GM12878 (cell line): ENCODE results near the gene FAM187B. TPM values are rescaled to one million over a fixed set of nuclear protein-coding genes. Genes with fewer than 3 reads are reported as not detected.
A peak's percentile ranks its signal among the peaks of the same experiment; 100 is the strongest.

ENCODE experiments used
- CEBPB ChIP-seq, 2 experiments: fragments of 150-350 bp in 1 of 2; IDR thresholded peaks; 2 replicates each; pipeline ENCODE4 v1.6.1; 2012 to 2014; ENCODE audit warnings: low read depth in 2 of 2, low read length in 2 of 2, borderline replicate concordance in 1 of 2, inconsistent platforms in 1 of 2
- CHD4 ChIP-seq: fragments of 200-600 bp; sonication (generic); IDR thresholded peaks from 2 replicates; pipeline ENCODE4 v1.6.1; 2016; ENCODE audit warnings: mild to moderate bottlenecking
- HDAC6 ChIP-seq: fragments of 200-600 bp; sonication (generic); IDR thresholded peaks from one replicate; pipeline ENCODE4 v1.8.0; 2017; ENCODE audit warnings: antibody characterized with exemption; ENCODE audit not compliant: unreplicated experiment
- HDGF ChIP-seq: fragments of 450-650 bp; IDR thresholded peaks from 2 replicates; pipeline ENCODE4 v1.6.1; 2016; ENCODE audit warnings: antibody characterized with exemption
- JUNB ChIP-seq: IDR thresholded peaks from 2 replicates; pipeline ENCODE4 v1.6.1; 2016; ENCODE audit warnings: antibody characterized with exemption, mild to moderate bottlenecking
- KAT2A ChIP-seq: conservative IDR thresholded peaks from 2 replicates; pipeline ENCODE4 v1.6.1; 2011; ENCODE audit warnings: low read depth, low read length; ENCODE audit not compliant: control insufficient read depth
- MYB ChIP-seq: fragments of 150-350 bp; IDR thresholded peaks from 2 replicates; pipeline ENCODE4 v1.6.1; 2014; ENCODE audit warnings: mild to moderate bottlenecking, low read depth, low read length, borderline replicate concordance
- NFYA ChIP-seq: IDR thresholded peaks from 2 replicates; pipeline ENCODE4 v1.6.1; 2011; ENCODE audit warnings: low read depth, mild to moderate bottlenecking, low read length, improper control_type of control experiment, borderline replicate concordance
- SMC3 ChIP-seq: IDR thresholded peaks from 2 replicates; pipeline ENCODE4 v1.6.1; 2011; ENCODE audit warnings: low read length, improper control_type of control experiment, borderline replicate concordance
- TAF1 ChIP-seq: IDR thresholded peaks from 2 replicates; pipeline ENCODE4 v1.6.1; 2011; ENCODE audit warnings: mild to moderate bottlenecking, low read depth, low read length, borderline replicate concordance
- TCF7 ChIP-seq: IDR thresholded peaks from 2 replicates; pipeline ENCODE4 v1.6.1; 2014; ENCODE audit warnings: antibody characterized with exemption, borderline replicate concordance
- polyA plus RNA-seq, 11 experiments: library from polyadenylated mRNA; depleted of rRNA in 4 of 11; unstranded in 6 of 11; stranded (reverse) in 5 of 11; fragments of >200 nt; fragmentation: Nextera tagmentation in 4 of 11; fragmentation: Illumina TruSeq in 1 of 11; extraction: Ambion mirVana in 4 of 11; extraction: Trizol in 1 of 11; gene quantifications; 1 replicate in 1 of 11; 2 replicates in 10 of 11; pipeline versions ENCODE4 v1.2.1 to v1.2.3, GENCODE V29; 2011 to 2016; ENCODE audit warnings: inconsistent platforms in 2 of 11, missing spikeins in 2 of 11, low read depth in 1 of 11
- total RNA-seq, 4 experiments: library from RNA; depleted of rRNA in 3 of 4; stranded (reverse); fragments of >200 nt in 3 of 4; fragmentation: Illumina TruSeq in 1 of 4; extraction: Trizol in 1 of 4; gene quantifications; 2 replicates each; pipeline versions ENCODE4 v1.2.1 to v1.2.3, GENCODE V29; 2013 to 2021
- TF ChIP-seq, protein P1 (sequence below): IDR thresholded peaks from 2 replicates; pipeline ENCODE4 v1.6.1; 2012; ENCODE audit warnings: low read depth, low read length, improper control_type of control experiment
- TF ChIP-seq, protein P2 (sequence below): IDR thresholded peaks from 2 replicates; pipeline ENCODE4 v1.6.1; 2011; ENCODE audit warnings: low read depth, mild to moderate bottlenecking, low read length, moderate library complexity, borderline replicate concordance; ENCODE audit errors: extremely low read depth
- TF ChIP-seq, protein P3 (sequence below): IDR thresholded peaks from 2 replicates; pipeline ENCODE4 v1.6.1; 2012; ENCODE audit warnings: low read depth, low read length, improper control_type of control experiment

Gene FAM187B
- total and polyA plus RNA-seq, 10 of the 15 experiments (the other 5 are each of a cell fraction or from before 2014, with no cell fraction given) = 0.05 TPM; not detected in 9

DNA sequence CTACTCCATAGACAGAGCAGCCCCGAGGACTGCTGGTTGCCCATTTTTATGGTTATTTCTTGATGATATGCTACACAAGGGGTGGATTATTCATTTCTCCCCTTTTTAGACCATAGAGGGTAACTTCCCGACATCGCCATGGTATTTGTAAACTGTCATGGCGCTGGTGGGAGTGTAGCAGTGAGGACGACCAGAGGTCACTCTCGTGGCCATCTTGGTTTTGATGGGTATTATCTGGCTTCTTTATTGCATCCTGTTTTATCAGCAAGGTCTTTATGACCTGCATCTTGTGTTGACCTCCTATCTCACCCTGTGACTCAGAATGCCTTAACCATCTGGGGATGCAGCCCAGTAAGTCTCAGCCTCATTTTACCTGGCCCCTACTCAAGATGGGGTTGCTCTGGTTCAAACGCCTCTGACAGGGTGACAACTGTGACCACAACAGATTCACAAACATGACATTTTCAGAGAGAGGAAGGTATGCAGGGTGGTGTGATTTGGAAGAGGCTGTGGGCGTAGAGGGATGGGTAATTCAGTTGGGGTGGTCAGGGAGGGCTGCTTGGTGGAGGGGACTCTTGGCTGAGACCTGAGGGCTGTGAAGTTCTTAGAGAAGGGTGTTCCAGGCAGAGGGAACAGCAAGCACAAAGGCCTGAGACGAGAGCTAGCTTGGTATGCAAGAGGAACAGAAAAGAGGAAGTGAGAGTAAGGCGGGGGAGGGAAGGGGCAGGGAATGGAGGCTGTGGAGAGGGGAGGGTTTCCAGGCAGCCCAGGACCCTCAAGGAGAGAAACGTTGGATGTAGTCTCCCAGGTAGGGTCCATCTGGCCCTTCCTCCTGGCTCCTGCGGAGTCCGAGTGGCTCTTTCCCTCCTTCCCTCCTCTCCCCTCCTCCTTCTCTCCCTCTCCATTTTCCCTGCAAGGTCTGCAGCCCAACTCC lies 23.5 kb downstream of the FAM187B start (continued):
- TF ChIP-seq, protein P1, sequence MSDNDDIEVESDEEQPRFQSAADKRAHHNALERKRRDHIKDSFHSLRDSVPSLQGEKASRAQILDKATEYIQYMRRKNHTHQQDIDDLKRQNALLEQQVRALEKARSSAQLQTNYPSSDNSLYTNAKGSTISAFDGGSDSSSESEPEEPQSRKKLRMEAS = no peak
- TF ChIP-seq TAF1 (no peak; the same call in 1 of the 2 replicates), MYB (no peak), CEBPB (IDR thresholded peaks at IDR 0.05; ENCODE audit: borderline replicate concordance in 1 of 2, low read depth in 2 of 2, low read length in 2 of 2) (no peak), TCF7 (no peak; the same call in 1 of the 2 replicates), CHD4 (no peak), HDAC6 (no peak), JUNB (no peak; the same call in 1 of the 2 replicates), SMC3 (no peak; the same call in 1 of the 2 replicates), NFYA (no peak), HDGF (peak; percentile 99), KAT2A (no peak)
- TF ChIP-seq, protein P2, sequence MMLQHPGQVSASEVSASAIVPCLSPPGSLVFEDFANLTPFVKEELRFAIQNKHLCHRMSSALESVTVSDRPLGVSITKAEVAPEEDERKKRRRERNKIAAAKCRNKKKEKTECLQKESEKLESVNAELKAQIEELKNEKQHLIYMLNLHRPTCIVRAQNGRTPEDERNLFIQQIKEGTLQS = no peak
- TF ChIP-seq, protein P3, sequence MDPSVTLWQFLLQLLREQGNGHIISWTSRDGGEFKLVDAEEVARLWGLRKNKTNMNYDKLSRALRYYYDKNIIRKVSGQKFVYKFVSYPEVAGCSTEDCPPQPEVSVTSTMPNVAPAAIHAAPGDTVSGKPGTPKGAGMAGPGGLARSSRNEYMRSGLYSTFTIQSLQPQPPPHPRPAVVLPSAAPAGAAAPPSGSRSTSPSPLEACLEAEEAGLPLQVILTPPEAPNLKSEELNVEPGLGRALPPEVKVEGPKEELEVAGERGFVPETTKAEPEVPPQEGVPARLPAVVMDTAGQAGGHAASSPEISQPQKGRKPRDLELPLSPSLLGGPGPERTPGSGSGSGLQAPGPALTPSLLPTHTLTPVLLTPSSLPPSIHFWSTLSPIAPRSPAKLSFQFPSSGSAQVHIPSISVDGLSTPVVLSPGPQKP = 0 out of 2 replicates have a peak, but pooled peaks have one; percentile 34
- TF ChIP-seq, all 136 proteins: peak for 68
